Measurements from ENCODE around the gene ADD1.
"Not testable (repeated sequence)": the region's sequence is repeated elsewhere in the genome, so short reads cannot be mapped to it uniquely, and the experiment has no call there.

ADD1 gene

DNA sequence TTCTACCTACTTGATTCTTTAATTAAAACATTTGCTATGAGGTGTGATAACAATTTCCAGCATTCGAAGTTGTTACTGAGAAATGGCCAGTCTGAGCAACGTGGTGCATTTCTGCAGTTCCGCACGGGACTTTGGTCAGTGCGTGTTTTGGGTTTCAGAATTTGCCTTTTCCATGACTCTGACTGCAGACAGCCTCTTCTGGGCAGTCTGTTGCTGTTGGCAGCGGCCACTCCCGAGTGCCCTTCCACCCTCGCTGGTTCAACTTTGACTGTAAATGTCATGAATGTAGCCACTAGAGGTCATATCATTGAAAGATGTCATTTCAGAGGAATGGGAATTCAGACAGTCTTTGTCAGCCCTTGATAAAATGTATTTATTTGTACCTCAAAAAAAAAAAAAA lies 65.9 kb downstream of the ADD1 start:
- peaks cover 92 to 100% (median 99%) of the 10 kb centered on the region in 11 experiments for H3K36me3 ChIP-seq
- no peaks in the 10 kb centered on the region for H3K27me3 ChIP-seq
- H3K9me3 ChIP-seq (replicated peaks in 1 of 11): no peaks in the 10 kb centered on the region
- no peak overlapping the region for H3K4me2 ChIP-seq
- H3K9ac ChIP-seq: no peak overlapping the region
- peaks cover 0 to 68% (median 16%) of the 10 kb centered on the region in 11 experiments; a peak in 12 of 22 replicates for H4K20me1 ChIP-seq
- no peak overlapping the region for H3K27ac ChIP-seq
- peaks cover 9 to 22% (median 17%) of the 10 kb centered on the region in 10 experiments for H3K4me1 ChIP-seq
- no peak for TF ChIP-seq Cebpa-rat (IDR thresholded peaks at IDR 0.05)
- H3K4me3 ChIP-seq: no peak overlapping the region

- Histone ChIP-seq H3K27ac (no peak overlapping the region), H3K4me3 (no peak overlapping the region), H3K4me2 (no peak overlapping the region), H3K9ac (no peak overlapping the region), H3K36me3 (peaks cover 92 to 100% (median 99%) of the 10 kb centered on the region in 11 experiments), H3K27me3 (no peaks in the 10 kb centered on the region), H4K20me1 (peaks cover 0 to 64% (median 16%) of the 10 kb centered on the region in 11 experiments; a peak in 12 of 22 replicates), H3K9me3 (replicated peaks in 1 of 11) (no peaks in the 10 kb centered on the region), H3K4me1 (peaks cover 10 to 26% (median 20%) of the 10 kb centered on the region in 10 experiments)
- no peak for TF ChIP-seq Cebpa-rat (IDR thresholded peaks at IDR 0.05)
Observed at GRCh38 chr4:2910409-2910808, 66.8 kb downstream of the ADD1 start.

DNA sequence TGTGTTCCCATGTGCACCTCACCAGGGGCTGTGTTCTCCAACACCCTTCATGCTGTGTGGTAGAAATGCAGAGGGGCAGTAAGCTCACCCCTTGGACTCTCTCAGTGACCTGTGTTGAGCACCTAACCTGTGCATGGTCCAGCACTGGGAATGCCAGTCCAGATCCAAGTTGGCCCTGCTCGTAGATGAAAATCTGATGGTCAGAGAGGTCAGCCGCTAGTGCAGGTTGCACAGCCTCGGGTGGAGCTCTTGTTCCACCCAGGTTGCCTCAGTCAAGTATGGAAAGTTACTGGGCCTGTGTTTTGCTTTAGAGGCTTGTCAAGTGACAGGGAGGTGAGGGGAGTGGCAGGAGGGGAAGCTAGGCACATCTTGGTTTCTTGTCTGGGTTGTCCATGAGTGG lies 68.2 kb downstream of the ADD1 start:
- Histone ChIP-seq H3K4me2 (no peak overlapping the region), H3K36me3 (peaks cover 92 to 100% (median 99%) of the 10 kb centered on the region in 11 experiments), H3K9ac (no peak overlapping the region), H3K27ac (no peak overlapping the region), H3K4me3 (no peak overlapping the region), H4K20me1 (peaks cover 0 to 59% (median 16%) of the 10 kb centered on the region in 11 experiments; a peak in 12 of 22 replicates), H3K9me3 (replicated peaks in 1 of 11) (peaks cover 0 to 11% (median 5%) of the 10 kb centered on the region in 11 experiments; a peak in 7 of 22 replicates), H3K27me3 (no peaks in the 10 kb centered on the region), H3K4me1 (peaks cover 10 to 26% (median 20%) of the 10 kb centered on the region in 10 experiments)
- no peak for TF ChIP-seq Cebpa-rat (IDR thresholded peaks at IDR 0.05)

GRCh38 chr4:2913168-2913567 lies 69.5 kb downstream of the ADD1 start:
- no peak for TF ChIP-seq Cebpa-rat (IDR thresholded peaks at IDR 0.05)
- H3K4me3 ChIP-seq: no peak overlapping the region
- no peak overlapping the region for H3K27ac ChIP-seq
- H3K4me2 ChIP-seq: peak overlapping the region in 4 of 11 experiments; percentile 5 to 45 (median 19); a peak in 3 of 22 replicates
- H3K4me1 ChIP-seq: peaks cover 10 to 26% (median 20%) of the 10 kb centered on the region in 10 experiments
- H3K27me3 ChIP-seq: no peaks in the 10 kb centered on the region
- H3K9ac ChIP-seq: no peak overlapping the region
- peaks cover 0 to 16% (median 9%) of the 10 kb centered on the region in 11 experiments; a peak in 9 of 22 replicates for H3K9me3 ChIP-seq (replicated peaks in 1 of 11)
- peaks cover 91 to 100% (median 97%) of the 10 kb centered on the region in 11 experiments for H3K36me3 ChIP-seq
- H4K20me1 ChIP-seq: peaks cover 0 to 61% (median 12%) of the 10 kb centered on the region in 11 experiments; a peak in 12 of 22 replicates

- Histone ChIP-seq H3K27me3 (no peaks in the 10 kb centered on the region), H4K20me1 (peaks cover 0 to 62% (median 17%) of the 10 kb centered on the region in 11 experiments; a peak in 11 of 22 replicates), H3K36me3 (peaks cover 89 to 100% (median 95%) of the 10 kb centered on the region in 11 experiments), H3K4me2 (peak overlapping the region in 9 of 11 experiments; percentile 2 to 64 (median 45); a peak in 13 of 22 replicates), H3K9ac (peak overlapping the region in 4 of 11 experiments; percentile 1 to 48 (median 18); a peak in 5 of 22 replicates), H3K27ac (peak overlapping the region in 3 of 11 experiments; percentile 13 to 22 (median 18); a peak in 4 of 22 replicates), H3K4me1 (peaks cover 10 to 26% (median 20%) of the 10 kb centered on the region in 10 experiments), H3K4me3 (no peak overlapping the region), H3K9me3 (replicated peaks in 1 of 11) (peaks cover 0 to 25% (median 15%) of the 10 kb centered on the region in 11 experiments; a peak in 18 of 22 replicates)
- TF ChIP-seq Cebpa-rat (IDR thresholded peaks at IDR 0.05): no peak
Observed at GRCh38 chr4:2914256-2915126, 70.8 kb downstream of the ADD1 start.

DNA sequence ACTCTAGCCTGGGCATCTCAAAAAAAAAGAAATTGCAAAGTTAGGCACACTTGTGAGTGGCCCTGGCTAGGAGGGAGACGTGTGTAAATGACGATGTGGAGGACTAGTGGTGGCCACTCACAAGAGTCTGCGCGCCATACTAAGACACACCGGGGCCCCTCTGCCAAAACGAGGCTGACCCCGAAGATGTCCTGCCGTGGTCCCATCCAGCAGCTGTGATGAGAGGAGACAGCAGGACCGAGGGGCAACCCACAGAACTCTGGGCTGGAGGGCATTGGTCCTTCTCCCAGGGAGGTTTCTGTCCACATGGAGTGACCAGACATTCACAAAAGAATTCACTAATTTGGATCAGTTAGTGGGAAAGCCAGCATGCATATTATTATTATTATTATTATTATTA lies 72.1 kb downstream of the ADD1 start:
- H3K27ac ChIP-seq: no peak overlapping the region
- no peak overlapping the region for H3K4me2 ChIP-seq
- no peaks in the 10 kb centered on the region for H3K27me3 ChIP-seq
- TF ChIP-seq Cebpa-rat (IDR thresholded peaks at IDR 0.05): no peak
- peaks cover 0 to 30% (median 20%) of the 10 kb centered on the region in 11 experiments; a peak in 18 of 22 replicates for H3K9me3 ChIP-seq (replicated peaks in 1 of 11)
- H3K9ac ChIP-seq: no peak overlapping the region
- peaks cover 0 to 63% (median 22%) of the 10 kb centered on the region in 11 experiments; a peak in 11 of 22 replicates for H4K20me1 ChIP-seq
- peaks cover 87 to 100% (median 95%) of the 10 kb centered on the region in 11 experiments for H3K36me3 ChIP-seq
- H3K4me3 ChIP-seq: no peak overlapping the region
- H3K4me1 ChIP-seq: peaks cover 10 to 26% (median 20%) of the 10 kb centered on the region in 10 experiments

DNA sequence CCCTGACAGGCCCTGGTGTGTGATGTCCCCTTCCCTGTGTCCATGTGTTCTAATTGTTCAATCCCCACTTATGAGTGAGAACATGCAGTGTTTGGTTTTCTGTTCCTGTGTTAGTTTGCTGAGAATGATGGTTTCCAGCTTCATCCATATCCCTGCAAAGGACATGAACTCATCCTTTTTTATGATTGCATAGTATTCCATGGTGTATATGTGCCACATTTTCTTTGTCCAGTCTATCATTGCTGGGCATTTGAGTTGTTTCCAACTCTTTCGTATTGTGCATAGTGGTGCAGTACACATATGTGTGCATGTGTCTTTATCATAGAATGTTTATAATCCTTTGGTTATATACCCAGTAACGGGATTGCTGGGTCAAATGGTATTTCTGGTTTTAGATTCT lies 73.1 kb downstream of the ADD1 start:
- not testable (repeated sequence) for H3K9ac ChIP-seq, H3K27ac ChIP-seq, H3K27me3 ChIP-seq, H3K4me3 ChIP-seq, H3K4me2 ChIP-seq
- H4K20me1 ChIP-seq: peaks cover 0 to 69% (median 19%) of the 10 kb centered on the region in 11 experiments; a peak in 11 of 22 replicates
- H3K9me3 ChIP-seq (replicated peaks in 1 of 11): peaks cover 0 to 30% (median 20%) of the 10 kb centered on the region in 11 experiments; a peak in 18 of 22 replicates
- peaks cover 10 to 26% (median 20%) of the 10 kb centered on the region in 10 experiments for H3K4me1 ChIP-seq
- H3K36me3 ChIP-seq: peaks cover 78 to 96% (median 86%) of the 10 kb centered on the region in 11 experiments

GRCh38 chr4:2918300-2918699 lies 74.7 kb downstream of the ADD1 start:
- H3K9ac ChIP-seq, H3K4me2 ChIP-seq, H3K4me3 ChIP-seq, H3K27me3 ChIP-seq, H3K27ac ChIP-seq: not testable (repeated sequence)
- H4K20me1 ChIP-seq: peaks cover 0 to 73% (median 12%) of the 10 kb centered on the region in 11 experiments; a peak in 12 of 22 replicates
- H3K36me3 ChIP-seq: peaks cover 75 to 96% (median 87%) of the 10 kb centered on the region in 11 experiments
- H3K9me3 ChIP-seq (replicated peaks in 1 of 11): peaks cover 0 to 30% (median 20%) of the 10 kb centered on the region in 11 experiments; a peak in 18 of 22 replicates
- H3K4me1 ChIP-seq: peaks cover 24 to 33% (median 29%) of the 10 kb centered on the region in 10 experiments

DNA sequence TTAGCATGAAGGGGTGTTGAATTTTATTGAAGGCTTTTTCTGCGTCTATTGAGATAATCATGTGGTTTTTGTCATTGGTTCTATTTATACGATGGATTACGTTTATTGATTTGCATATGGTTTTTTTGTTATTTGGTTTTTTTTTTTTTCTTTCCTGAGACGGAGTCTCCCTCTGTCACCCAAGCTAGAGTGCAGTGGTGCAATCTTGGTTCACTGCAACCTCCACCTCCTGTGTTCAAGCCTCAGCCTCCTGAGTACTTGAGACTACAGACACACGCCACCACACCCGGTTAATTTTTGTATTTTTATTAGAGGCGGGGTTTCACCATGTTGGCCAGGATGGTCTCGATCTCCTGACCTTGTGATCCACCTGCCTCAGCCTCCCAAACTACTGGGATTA lies 75.1 kb downstream of the ADD1 start:
- H3K27me3 ChIP-seq, H3K9ac ChIP-seq, H3K4me2 ChIP-seq, H3K4me3 ChIP-seq, H3K27ac ChIP-seq: not testable (repeated sequence)
- peaks cover 75 to 96% (median 87%) of the 10 kb centered on the region in 11 experiments for H3K36me3 ChIP-seq
- peaks cover 0 to 30% (median 20%) of the 10 kb centered on the region in 11 experiments; a peak in 18 of 22 replicates for H3K9me3 ChIP-seq (replicated peaks in 1 of 11)
- H4K20me1 ChIP-seq: peaks cover 0 to 74% (median 8%) of the 10 kb centered on the region in 11 experiments; a peak in 12 of 22 replicates
- peaks cover 23 to 33% (median 29%) of the 10 kb centered on the region in 10 experiments for H3K4me1 ChIP-seq

DNA sequence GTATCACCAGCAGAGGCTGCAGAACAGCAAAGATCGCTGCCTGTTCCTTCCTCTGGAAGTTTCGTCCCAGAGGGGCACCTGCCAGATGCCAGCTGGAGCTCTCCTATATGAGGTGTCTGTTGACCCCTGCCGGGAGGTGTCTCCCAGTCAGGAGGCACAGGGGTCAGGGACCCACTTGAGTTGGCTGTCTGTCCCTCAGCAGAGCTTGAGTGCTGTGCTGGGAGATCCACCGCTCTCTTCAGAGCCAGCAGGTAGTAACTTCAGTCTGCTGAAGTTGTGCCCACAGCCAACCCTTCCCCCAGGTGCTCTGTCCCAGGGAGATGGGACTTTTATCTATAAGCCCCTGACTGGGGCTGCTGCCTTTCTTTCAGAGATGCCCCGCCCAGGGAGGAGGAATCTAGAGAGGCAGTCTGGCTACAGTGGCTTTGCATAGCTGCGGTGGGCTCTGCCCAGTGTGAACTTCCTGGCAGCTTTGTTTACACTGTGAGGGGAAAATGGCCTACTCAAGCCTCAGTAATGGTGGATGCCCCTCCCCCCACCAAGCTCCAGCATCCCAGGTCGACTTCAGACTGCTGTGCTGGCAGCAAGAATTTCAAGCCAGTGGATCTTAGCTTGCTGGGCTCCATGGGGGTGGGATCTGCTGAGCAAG lies 78.9 kb downstream of the ADD1 start:
- H4K20me1 ChIP-seq: peaks cover 0 to 94% (median 20%) of the 10 kb centered on the region in 11 experiments; a peak in 12 of 22 replicates
- not testable (repeated sequence) for H3K27me3 ChIP-seq, H3K4me3 ChIP-seq
- H3K4me1 ChIP-seq: peaks cover 13 to 30% (median 19%) of the 10 kb centered on the region in 10 experiments
- H3K27ac ChIP-seq: peak overlapping the region in 8 of 11 experiments; percentile 12 to 67 (median 48); a peak in 12 of 22 replicates
- peak overlapping the region; percentile 26 to 61 (median 40); a peak in 19 of 22 replicates for H3K4me2 ChIP-seq
- peaks cover 77 to 96% (median 88%) of the 10 kb centered on the region in 11 experiments for H3K36me3 ChIP-seq
- H3K9ac ChIP-seq: peak overlapping the region in 6 of 11 experiments; percentile 13 to 51 (median 27); a peak in 5 of 22 replicates
- H3K9me3 ChIP-seq (replicated peaks in 1 of 11): peaks cover 0 to 17% (median 12%) of the 10 kb centered on the region in 11 experiments; a peak in 16 of 22 replicates
